ENCODE measurements around the gene HPSE2. TPM values are rescaled to one million over a fixed set of nuclear protein-coding genes. Genes with fewer than 3 reads are reported as not detected.
A peak's percentile ranks its signal among the peaks of the same experiment; 100 is the strongest.

HPSE2 gene
- total and polyA plus RNA-seq, 2 of the 13 experiments (the other 11 are each of a cell fraction or from before 2014, with no cell fraction given) = 0.01 TPM; not detected in 1

GRCh38 chr10:98790817-98791216, 444.8 kb downstream of the HPSE2 start:
- BruUV-seq (replicated peaks) = no TSS peak
- Histone ChIP-seq H3K4me2 (ENCODE audit: low read depth, low read length) (no peak overlapping the region), H3K27me3 (ENCODE audit: control insufficient read depth in 1 of 2, insufficient read depth in 2 of 2, low read length in 2 of 2) (0 out of 5 replicates have a peak, but pooled peaks cover 0 to 2% of the 10 kb centered on the region in 2 experiments), H3K27ac (ENCODE audit: extremely low read length, insufficient read depth, low read length) (no peak overlapping the region), H3K9ac (ENCODE audit: insufficient read depth, low read depth, low read length) (no peak overlapping the region), H3K4me3 (replicated peaks in 1 of 3; ENCODE audit: insufficient read depth in 1 of 3, low read depth in 2 of 3, low read length in 3 of 3) (no peak overlapping the region), H3K36me3 (replicated peaks in 1 of 2; ENCODE audit: control insufficient read depth in 1 of 2, insufficient read depth in 2 of 2, low read length in 2 of 2) (no peaks in the 10 kb centered on the region), H4K20me1 (ENCODE audit: insufficient read depth, low read length) (no peaks in the 10 kb centered on the region), H3K4me1 (ENCODE audit: insufficient read depth, low read length) (no peaks in the 10 kb centered on the region), H3K9me3 (ENCODE audit: low read length) (no peaks in the 10 kb centered on the region), H2AFZ (ENCODE audit: low read length) (no peak overlapping the region), H3K79me2 (ENCODE audit: insufficient read depth, low read length) (no peaks in the 10 kb centered on the region)
- ChIA-PET POLR2A (no interaction called here), CTCF (ENCODE audit: low intra/inter-chr PET ratio, low total read pairs) (interaction anchor here (1.0 kb wide), 1 partner anchor 456 kb away, joined by 3 read pairs; no protein-coding TSS in a partner anchor)
- FAIRE-seq (no peak), ATAC-seq (no peak), DNase-seq (ENCODE audit: low spot score) (no peak)
- TF ChIP-seq STAG1 (CRISPR knock-in tag; IDR thresholded peaks at IDR 0.05) (peak; percentile 25; the same call in 1 of the 2 replicates), PATZ1 (CRISPR knock-in tag; IDR thresholded peaks at IDR 0.05) (no peak), NFE2L1 (CRISPR knock-in tag; IDR thresholded peaks at IDR 0.05; ENCODE audit: borderline replicate concordance) (no peak), CTCF (CRISPR knock-in tag; IDR thresholded peaks at IDR 0.05) (peak; percentile 21; the same call in 1 of the 2 replicates)
- in situ Hi-C loops (cut with HindIII; ENCODE audit: extremely low pct_ligation_motif_present, low pct_unique_long_range_greater_than_20kb) = no loop called here
- intact Hi-C loops (cut with micrococcal nuclease; ENCODE audit: unreplicated experiment) = no loop called here

- TF ChIP-seq ZNF34 (CRISPR knock-in tag; IDR thresholded peaks at IDR 0.05; ENCODE audit: borderline replicate concordance) (no peak), RBFOX2 (IDR thresholded peaks at IDR 0.05; ENCODE audit: low read depth, low read length) (no peak), ZEB1 (IDR thresholded peaks at IDR 0.05; ENCODE audit: insufficient replicate concordance, low read depth) (no peak)
- no peak overlapping the region for H2AFZ ChIP-seq (ENCODE audit: low read length)
- ATAC-seq (no peak), DNase-seq (ENCODE audit: low spot score) (no peak), FAIRE-seq (no peak)
- H3K9me3 ChIP-seq (ENCODE audit: low read length) = no peaks in the 10 kb centered on the region
- H3K36me3 ChIP-seq (replicated peaks in 1 of 2; ENCODE audit: control insufficient read depth in 1 of 2, insufficient read depth in 2 of 2, low read length in 2 of 2) = no peaks in the 10 kb centered on the region
- in situ Hi-C loops (cut with HindIII; ENCODE audit: extremely low pct_ligation_motif_present, low pct_unique_long_range_greater_than_20kb) = no loop called here
- no peak overlapping the region for H3K9ac ChIP-seq (ENCODE audit: insufficient read depth, low read depth, low read length)
- ChIA-PET CTCF (ENCODE audit: low intra/inter-chr PET ratio, low total read pairs) (no interaction called here), POLR2A (no interaction called here)
- no TSS peak for BruUV-seq (replicated peaks)
- intact Hi-C loops (cut with micrococcal nuclease; ENCODE audit: unreplicated experiment) = no loop called here
- H3K4me1 ChIP-seq (ENCODE audit: insufficient read depth, low read length) = no peaks in the 10 kb centered on the region
- H3K79me2 ChIP-seq (ENCODE audit: insufficient read depth, low read length) = no peaks in the 10 kb centered on the region
- H3K27me3 ChIP-seq (ENCODE audit: control insufficient read depth in 1 of 2, insufficient read depth in 2 of 2, low read length in 2 of 2) = no peaks in the 10 kb centered on the region
- H4K20me1 ChIP-seq (ENCODE audit: insufficient read depth, low read length) = no peaks in the 10 kb centered on the region
- 0% methylated on average over 3 of the region's 3 CpGs for WGBS (ENCODE audit: low lambda C conversion rate)
- no peak overlapping the region for H3K27ac ChIP-seq (ENCODE audit: extremely low read length, insufficient read depth, low read length)
- H3K4me3 ChIP-seq (replicated peaks in 1 of 3; ENCODE audit: insufficient read depth in 1 of 3, low read depth in 2 of 3, low read length in 3 of 3) = no peak overlapping the region
- H3K4me2 ChIP-seq (ENCODE audit: low read depth, low read length) = no peak overlapping the region
Observed at GRCh38 chr10:98778277-98778759, 457.3 kb downstream of the HPSE2 start.
